ENCODE results near the gene OTUD5.
A peak's percentile ranks its signal among the peaks of the same experiment; 100 is the strongest.

The OTUD5 gene

GRCh38 chrX:48901069-48901468 is 56.3 kb downstream of the OTUD5 start:
- TF ChIP-seq CTCF (conservative IDR thresholded peaks at IDR 0.05): no peak
- H3K27ac ChIP-seq: no peak overlapping the region

- TF ChIP-seq CTCF (conservative IDR thresholded peaks at IDR 0.05): no peak
- H3K27ac ChIP-seq: peak overlapping the region; percentile 74; the same call in 1 of the 2 replicates
Measured at GRCh38 chrX:48899078-48899410, 58.4 kb downstream of the OTUD5 start.

- no peak for TF ChIP-seq CTCF (conservative IDR thresholded peaks at IDR 0.05)
- H3K27ac ChIP-seq: peak within 1 kb of the TSS; percentile 74
Measured at GRCh38 chrX:48897625-48898306, 59.6 kb downstream of the OTUD5 start, which contains the start of the genes PQBP1 and TIMM17B. Gene PQBP1, plus strand, starts transcription at chrX:48897930. Its CDS starts 580 bp downstream, at chrX:48898510. Gene TIMM17B, minus strand, starts transcription at chrX:48897768. Its CDS starts 19 bp downstream, at chrX:48897749.

- TF ChIP-seq CTCF (conservative IDR thresholded peaks at IDR 0.05): no peak
- peak overlapping the region; percentile 74 for H3K27ac ChIP-seq
Measured at GRCh38 chrX:48897157-48897624, 60.2 kb downstream of the OTUD5 start.

GRCh38 chrX:48896611-48897011 is 60.8 kb downstream of the OTUD5 start:
- H3K27ac ChIP-seq: peak overlapping the region; percentile 74
- no peak for TF ChIP-seq CTCF (conservative IDR thresholded peaks at IDR 0.05)

- no peak for TF ChIP-seq CTCF (conservative IDR thresholded peaks at IDR 0.05)
- H3K27ac ChIP-seq: no peak overlapping the region
Measured at GRCh38 chrX:48894891-48895290, 62.5 kb downstream of the OTUD5 start.

GRCh38 chrX:48893556-48894348 is 63.7 kb downstream of the OTUD5 start:
- H3K27ac ChIP-seq: no peak overlapping the region
- no peak for TF ChIP-seq CTCF (conservative IDR thresholded peaks at IDR 0.05)
